GM19025 (cell line): ENCODE data around the gene TMCC2.
"Not testable (repeated sequence)": the region's sequence is repeated elsewhere in the genome, so short reads cannot be mapped to it uniquely, and the experiment has no call there.

Experiments
- ATAC-seq: cut with Tn5 transposase; IDR thresholded peaks from one replicate; pipeline ENCODE4 v1.9.1; 2021; ENCODE audit warnings: mild to moderate bottlenecking, low read depth, moderate library complexity; ENCODE audit not compliant: unreplicated experiment

Gene TMCC2

GRCh38 chr1:205227584-205228013 lies at the start of gene TMCC2:
TSS of gene TMCC2 (plus strand) at chr1:205227946. CDS start at chr1:205228565, 619 bp downstream.
- ATAC-seq = no peak

GRCh38 chr1:205179842-205180241 lies 47.9 kb upstream of the TMCC2 start:
- no peak for ATAC-seq

DNA sequence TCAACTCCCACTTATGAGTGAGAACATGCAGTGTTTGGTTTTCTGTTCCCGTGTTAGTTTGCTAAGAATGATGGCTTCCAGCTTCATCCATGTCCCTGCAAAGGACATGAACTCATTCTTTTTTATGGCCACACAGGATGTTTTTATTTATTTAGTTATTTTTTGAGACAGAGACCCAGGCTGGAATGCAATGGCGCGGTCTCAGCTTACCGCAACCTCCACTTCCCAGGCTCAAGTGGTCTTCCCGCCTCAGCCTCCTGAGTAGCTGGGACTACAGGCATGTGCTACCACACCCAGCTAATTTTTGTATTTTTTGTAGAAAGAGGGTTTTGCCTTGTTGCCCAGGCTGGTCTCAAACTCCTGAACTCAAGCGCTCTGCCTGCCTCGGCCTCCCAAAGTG lies 47.4 kb upstream of the TMCC2 start:
- ATAC-seq = not testable (repeated sequence)

GRCh38 chr1:205182930-205183329 lies 44.8 kb upstream of the TMCC2 start:
- ATAC-seq = no peak

- no peak for ATAC-seq
Observed at GRCh38 chr1:205183676-205184335, 43.9 kb upstream of the TMCC2 start.

- ATAC-seq = no peak
Observed at GRCh38 chr1:205186191-205186590, 41.6 kb upstream of the TMCC2 start.

GRCh38 chr1:205187420-205187819 lies 40.3 kb upstream of the TMCC2 start:
- ATAC-seq = no peak

- ATAC-seq = no peak
Observed at GRCh38 chr1:205188098-205188497, 39.6 kb upstream of the TMCC2 start.

- ATAC-seq = no peak
Observed at GRCh38 chr1:205188596-205188995, 39.1 kb upstream of the TMCC2 start.

DNA sequence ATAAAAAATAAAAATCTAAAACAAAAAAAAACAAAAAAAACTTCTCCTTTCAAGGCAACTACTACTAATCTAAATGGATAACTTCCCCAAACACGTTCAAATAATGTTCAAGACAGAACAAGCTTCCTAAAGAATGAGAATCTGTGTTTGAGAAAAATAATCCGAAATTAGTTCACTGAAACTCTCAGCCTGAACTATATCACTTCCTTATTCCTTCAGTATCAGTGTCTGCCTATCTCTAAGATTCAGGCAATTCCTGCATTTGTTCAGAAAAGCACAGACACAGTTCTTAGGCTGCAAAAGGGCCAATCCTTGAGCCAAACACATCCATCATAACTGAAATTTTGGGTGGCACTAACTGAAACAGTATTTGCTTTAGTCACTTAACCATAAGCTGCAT lies 38.6 kb upstream of the TMCC2 start:
- no peak for ATAC-seq

DNA sequence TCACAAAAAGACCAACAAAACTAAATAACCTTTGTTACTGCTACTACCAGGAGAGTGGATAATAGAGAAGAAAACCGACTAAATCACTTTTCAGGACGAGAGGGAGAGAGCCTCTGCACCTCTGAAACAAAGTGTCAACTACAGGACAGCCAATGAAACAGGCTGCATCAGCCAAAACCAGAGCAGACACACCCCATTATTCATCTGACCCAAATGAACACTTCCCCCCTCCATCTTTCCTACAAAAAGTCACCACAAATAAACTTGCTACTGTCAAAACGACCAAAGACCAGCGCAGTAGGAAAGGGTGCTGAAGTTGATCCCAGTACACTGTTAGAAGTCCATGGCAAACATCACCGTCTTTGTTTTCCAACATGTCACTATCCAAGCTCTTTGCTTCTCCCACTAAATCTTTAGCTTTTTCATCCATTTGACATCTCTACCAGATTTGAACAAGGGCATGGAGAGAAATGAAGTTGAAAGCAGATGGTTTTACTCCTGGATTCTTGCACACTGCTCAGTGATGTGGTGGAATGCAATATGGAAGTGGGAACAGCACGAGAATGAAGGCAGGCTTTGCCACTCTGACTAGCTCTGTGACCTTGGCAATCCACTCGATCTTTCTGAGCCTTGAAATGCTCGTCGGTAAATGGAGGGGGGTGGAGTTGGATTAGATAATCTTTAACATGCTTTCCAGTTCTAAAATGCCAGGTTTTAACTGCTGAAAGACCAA lies 36.7 kb upstream of the TMCC2 start:
- ATAC-seq = no peak

DNA sequence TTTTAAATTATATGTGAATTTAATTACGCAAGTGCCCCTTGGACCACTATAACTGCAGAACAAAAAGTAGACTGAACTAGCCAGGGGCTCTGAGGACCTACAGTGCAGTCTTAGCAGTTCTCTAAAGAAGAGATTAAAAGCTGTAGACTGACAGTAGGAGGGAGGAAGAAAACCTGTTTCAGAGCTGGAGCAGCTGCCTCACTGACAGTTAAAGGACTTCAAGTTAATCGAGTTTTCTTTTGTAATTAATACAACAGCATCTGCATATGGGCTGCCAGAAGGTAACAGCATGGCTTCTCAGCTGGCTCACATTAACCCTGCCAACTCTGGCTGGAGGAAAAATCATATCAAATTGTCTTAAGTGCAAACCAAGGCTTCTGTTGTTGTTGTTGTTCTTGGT lies 36.1 kb upstream of the TMCC2 start:
- ATAC-seq = no peak

DNA sequence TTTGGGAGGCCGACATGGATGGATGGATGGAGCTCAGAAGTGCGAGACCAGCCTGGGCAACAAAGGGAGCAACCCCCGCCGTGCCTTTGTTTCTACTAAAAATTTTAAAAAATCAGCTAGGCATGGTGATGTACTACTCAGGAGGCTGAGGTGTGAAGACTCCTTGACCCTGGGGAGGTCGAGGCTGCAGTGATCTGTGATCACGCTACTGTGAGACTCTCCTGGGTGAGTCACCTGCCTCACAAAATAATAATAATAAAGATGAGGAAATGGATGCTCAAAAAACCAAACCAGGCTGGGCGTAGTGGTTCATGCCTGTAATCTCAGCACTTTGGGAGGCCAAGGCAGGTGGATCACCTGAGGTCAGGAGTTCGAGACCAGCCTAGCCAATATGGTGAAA lies 35.5 kb upstream of the TMCC2 start:
- ATAC-seq = no peak

- ATAC-seq = no peak
Observed at GRCh38 chr1:205199090-205199930, 28.4 kb upstream of the TMCC2 start.

DNA sequence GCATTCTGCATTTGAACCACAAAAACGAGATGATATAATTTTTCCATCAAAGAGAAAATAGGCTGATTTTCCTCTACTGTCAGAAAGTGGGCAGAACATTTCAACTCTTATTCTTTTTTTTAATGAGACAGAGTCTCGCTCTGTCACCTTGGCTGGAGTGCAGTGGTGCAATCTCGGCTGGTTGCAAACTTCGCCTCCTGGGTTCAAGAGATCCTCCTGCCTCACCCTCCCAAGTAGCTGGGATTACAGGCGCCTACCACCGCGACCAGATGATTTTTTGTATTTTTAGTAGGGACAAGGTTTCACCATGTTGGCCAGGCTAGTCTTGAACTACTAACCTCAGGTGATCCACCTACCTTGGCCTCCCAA lies 27.8 kb upstream of the TMCC2 start:
- ATAC-seq = no peak

GRCh38 chr1:205204552-205204951 lies 23.2 kb upstream of the TMCC2 start:
- ATAC-seq = no peak

GRCh38 chr1:205205055-205205454 lies 22.7 kb upstream of the TMCC2 start:
- no peak for ATAC-seq

- no peak for ATAC-seq
Observed at GRCh38 chr1:205208811-205209210, 18.9 kb upstream of the TMCC2 start.

- ATAC-seq = no peak
Observed at GRCh38 chr1:205210756-205211168, 17.0 kb upstream of the TMCC2 start.

DNA sequence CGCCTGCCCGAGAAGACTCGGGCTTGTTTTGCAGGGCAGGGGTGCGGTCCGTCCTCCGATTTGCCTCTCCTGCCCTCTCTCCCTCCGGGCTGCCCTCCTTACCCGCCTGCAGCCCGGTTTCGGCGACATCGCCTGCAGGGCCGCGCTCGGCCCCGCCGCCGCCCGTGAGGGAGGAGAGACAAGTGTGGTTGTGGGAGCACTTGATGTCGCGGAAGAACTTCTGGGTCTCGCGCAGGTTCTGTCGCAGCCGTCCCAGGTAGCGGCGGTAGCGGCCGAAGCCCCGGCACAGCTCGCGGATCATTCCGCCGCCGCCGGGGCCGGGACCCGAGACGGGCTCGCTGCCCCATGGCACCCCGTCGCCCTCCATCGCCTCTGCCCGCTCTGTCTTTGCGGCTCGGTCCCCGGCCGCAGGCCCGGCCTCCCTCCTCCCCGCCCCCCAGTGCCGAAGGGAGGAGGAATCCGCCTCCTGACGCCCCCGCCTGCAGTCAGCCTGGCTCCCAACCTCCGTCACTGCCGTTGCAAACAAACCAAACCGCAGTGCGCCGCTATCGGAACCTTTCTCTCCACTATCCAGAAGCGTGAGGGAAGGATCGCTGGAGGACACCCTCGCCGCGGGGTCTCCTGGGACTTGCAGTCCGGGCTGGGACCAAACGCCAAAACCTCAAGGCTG lies 16.4 kb upstream of the TMCC2 start, which contains the start of gene DSTYK:
DSTYK (minus strand) TSS at position 534 of the 670 bp plus-strand sequence; CDS start at position 367, 167 bp downstream.
- ATAC-seq = peak; percentile 85
